Activated naive CD8-positive, alpha-beta T cell treated with anti-CD3 and anti-CD28 coated beads, Interleukin-2, amount 50 U/mL, for 24 hours (primary cell): ENCODE measurements around the gene CDH13.

Experiments
- ATAC-seq: fragments of 150-1000 bp; cut with Tn5 transposase; one replicate; pipeline ENCODE4 v1.10.0; 2021
- DNase-seq: peaks from one replicate; pipeline ENCODE4 v3.0.0; 2021
- H3K27ac Mint-ChIP-seq: one replicate; pipeline ENCODE4 v1.8.0; 2021; ENCODE audit warnings: mild to moderate bottlenecking, mixed read lengths
- H3K27me3 Mint-ChIP-seq: one replicate; pipeline ENCODE4 v1.8.0; 2021; ENCODE audit warnings: mixed read lengths
- H3K36me3 Mint-ChIP-seq: one replicate; pipeline ENCODE4 v1.8.0; 2021; ENCODE audit warnings: low read depth, mixed read lengths
- H3K4me1 Mint-ChIP-seq: one replicate; pipeline ENCODE4 v1.8.0; 2021; ENCODE audit warnings: mixed read lengths
- H3K4me3 Mint-ChIP-seq: one replicate; pipeline ENCODE4 v1.8.0; 2021; ENCODE audit warnings: mild to moderate bottlenecking, moderate library complexity, mixed read lengths
- H3K9me3 Mint-ChIP-seq: one replicate; pipeline ENCODE4 v1.8.0; 2021; ENCODE audit warnings: mixed read lengths

Gene CDH13

DNA sequence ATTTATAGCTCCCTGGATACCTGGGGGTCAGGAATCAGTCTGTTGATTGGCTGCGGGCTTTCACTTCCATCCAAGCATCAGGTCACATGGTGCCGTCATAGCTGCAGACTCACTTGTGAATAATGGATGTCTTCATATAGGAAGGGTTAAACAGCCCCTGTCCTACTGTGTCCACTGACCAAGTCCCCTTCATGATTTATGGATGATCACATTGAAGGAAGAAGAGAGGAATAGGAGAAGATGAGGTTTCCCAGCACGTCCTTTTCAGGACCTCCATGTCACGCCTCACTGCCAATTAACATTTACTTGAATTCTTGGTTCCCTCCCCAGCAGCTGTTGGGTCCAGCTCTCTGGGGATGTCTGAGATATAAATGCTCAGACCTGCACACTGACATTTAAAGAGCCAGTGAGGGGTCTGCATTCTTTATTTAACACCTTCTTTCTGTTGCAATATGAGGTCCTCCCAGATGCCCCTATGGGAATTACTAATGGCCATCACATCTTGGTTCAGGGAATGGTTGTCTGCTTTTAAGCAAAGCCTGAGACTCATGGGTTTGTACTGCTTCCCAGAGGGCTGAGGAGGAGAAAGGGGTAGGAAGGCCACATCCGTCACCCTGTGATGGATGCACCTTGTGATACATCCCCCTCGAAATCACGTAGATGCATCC lies 950.4 kb downstream of the CDH13 start:
- DNase-seq (no peak), ATAC-seq (no peak)
- Mint-ChIP-seq H3K4me1 (no peaks in the 10 kb centered on the region), H3K9me3 (peaks cover 4% of the 10 kb centered on the region), H3K36me3 (no peaks in the 10 kb centered on the region), H3K27ac (no peak overlapping the region), H3K27me3 (no peaks in the 10 kb centered on the region), H3K4me3 (no peak overlapping the region)

DNA sequence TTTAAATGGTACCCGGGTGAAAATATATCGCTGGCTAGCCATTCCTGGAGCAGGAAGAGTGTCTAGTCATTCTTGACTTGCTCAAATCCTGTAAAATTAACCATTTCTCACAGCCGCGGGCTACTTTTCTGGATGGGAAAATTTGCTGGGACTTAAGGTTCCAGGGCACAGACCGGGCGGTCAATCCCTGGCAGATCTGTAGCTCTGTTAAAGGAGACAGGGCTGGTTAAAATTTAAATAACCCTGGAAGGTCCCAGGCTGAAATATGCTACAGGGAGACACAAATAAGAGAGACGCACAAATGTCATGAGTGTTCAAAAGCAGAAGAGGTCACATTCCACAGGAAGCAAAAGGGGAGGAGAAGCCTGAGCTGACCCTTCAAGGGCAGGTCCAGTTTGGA lies 951.4 kb downstream of the CDH13 start:
- H3K4me1 Mint-ChIP-seq: no peaks in the 10 kb centered on the region
- no peak overlapping the region for H3K4me3 Mint-ChIP-seq
- no peak for DNase-seq
- H3K36me3 Mint-ChIP-seq: no peaks in the 10 kb centered on the region
- no peak for ATAC-seq
- H3K27ac Mint-ChIP-seq: no peak overlapping the region
- H3K9me3 Mint-ChIP-seq: peaks cover 4% of the 10 kb centered on the region
- no peaks in the 10 kb centered on the region for H3K27me3 Mint-ChIP-seq

DNA sequence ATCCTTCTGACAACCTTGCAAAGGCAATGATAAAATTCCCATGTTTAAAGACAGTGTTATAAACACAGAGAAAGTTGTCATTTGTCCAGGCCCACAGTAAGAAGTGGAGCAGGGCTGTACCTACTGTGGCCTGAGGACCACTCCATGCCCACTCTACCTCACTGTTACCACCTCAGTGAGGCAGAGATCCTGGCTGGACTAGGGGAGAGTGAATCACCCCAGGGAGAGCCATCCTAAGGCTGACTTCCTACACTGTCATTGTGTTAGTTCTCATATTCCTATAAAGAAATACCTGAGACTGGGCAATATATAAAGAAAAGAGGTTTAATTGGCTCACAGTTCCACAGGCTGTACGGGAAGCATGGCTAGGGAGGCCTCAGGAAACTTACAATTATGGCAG lies 952.3 kb downstream of the CDH13 start:
- ATAC-seq: no peak
- no peak overlapping the region for H3K4me3 Mint-ChIP-seq
- no peaks in the 10 kb centered on the region for H3K27me3 Mint-ChIP-seq
- no peak for DNase-seq
- H3K27ac Mint-ChIP-seq: no peak overlapping the region
- H3K4me1 Mint-ChIP-seq: no peaks in the 10 kb centered on the region
- H3K9me3 Mint-ChIP-seq: peaks cover 4% of the 10 kb centered on the region
- no peaks in the 10 kb centered on the region for H3K36me3 Mint-ChIP-seq

DNA sequence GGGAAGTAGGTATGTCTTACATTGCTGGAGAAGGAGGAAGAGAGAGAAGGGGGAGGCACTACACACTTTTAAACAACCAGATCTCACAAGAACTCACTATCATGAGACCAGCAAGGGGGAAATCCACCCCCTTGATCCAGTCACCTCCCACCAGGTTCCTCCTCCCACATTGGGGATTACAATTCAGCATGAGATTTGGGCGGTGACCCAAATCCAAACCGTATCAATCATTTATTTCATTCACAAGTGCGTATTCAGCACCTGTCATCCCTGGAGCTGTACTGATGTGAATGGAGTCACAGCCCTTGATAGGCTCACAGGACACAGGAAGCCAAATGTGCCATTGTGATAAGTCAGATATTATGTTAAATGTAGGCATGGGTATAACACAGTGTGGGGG lies 952.7 kb downstream of the CDH13 start:
- Mint-ChIP-seq H3K36me3 (no peaks in the 10 kb centered on the region), H3K27ac (no peak overlapping the region), H3K4me3 (no peak overlapping the region), H3K9me3 (peaks cover 4% of the 10 kb centered on the region), H3K4me1 (no peaks in the 10 kb centered on the region), H3K27me3 (no peaks in the 10 kb centered on the region)
- DNase-seq (no peak), ATAC-seq (no peak)

DNA sequence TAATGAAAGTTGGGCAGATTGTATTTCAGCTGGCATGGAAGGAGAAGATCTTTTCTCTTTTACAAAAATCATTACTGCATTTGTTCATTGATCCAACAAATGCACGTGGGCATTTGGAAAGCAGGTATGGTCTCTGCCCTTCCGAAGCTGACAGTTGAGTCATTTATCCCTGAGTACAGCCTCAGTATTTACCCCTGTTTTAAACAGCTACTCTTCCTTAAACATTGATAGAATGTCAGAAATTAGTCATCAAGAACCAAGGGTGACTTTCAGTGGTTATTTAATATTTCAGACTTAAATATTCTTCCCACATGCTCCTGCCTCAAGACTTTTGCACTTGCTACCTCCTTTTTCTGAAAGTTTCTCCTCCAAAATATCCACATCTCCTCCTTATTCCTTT lies 954.3 kb downstream of the CDH13 start:
- no peak for DNase-seq
- no peaks in the 10 kb centered on the region for H3K27me3 Mint-ChIP-seq
- no peak overlapping the region for H3K27ac Mint-ChIP-seq
- no peaks in the 10 kb centered on the region for H3K4me1 Mint-ChIP-seq
- ATAC-seq: no peak
- no peak overlapping the region for H3K4me3 Mint-ChIP-seq
- peaks cover 1% of the 10 kb centered on the region for H3K9me3 Mint-ChIP-seq
- H3K36me3 Mint-ChIP-seq: no peaks in the 10 kb centered on the region

DNA sequence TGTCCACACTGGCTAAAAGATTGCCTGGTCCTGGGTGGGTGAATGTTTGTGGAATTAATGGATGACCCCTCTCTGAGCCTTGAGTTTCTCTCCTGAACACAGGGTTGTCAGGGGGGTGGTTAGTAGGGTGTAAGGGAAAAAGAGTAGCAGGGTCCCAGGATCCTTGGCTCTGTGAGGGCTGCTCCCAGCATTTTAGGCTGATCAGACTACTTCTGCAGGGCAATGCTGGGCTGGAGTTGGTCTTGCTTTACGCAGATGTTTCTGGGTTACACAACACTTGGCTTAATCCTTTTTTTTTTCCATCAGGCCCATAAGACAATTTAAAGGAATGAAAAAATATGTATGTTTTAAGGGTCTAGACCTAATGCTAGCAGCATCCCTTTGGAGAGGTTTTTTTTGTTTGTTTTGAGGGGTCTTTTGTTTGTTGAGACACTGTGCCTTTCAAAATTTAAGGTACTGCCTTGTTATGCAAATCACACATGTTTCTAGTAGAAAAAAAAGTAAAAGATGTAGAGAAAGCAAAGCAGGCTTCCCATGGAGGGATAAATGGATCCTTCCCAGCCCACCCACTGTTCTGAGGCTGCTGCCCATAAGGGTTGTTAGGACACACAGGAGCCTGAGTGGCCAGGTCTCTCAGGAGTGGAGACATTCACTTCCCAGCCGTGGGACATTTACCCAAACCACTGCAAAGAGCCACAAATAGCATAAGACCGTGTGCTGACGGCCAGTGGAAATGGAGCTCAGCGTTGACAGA lies 955.4 kb downstream of the CDH13 start:
- Mint-ChIP-seq H3K4me1 (no peaks in the 10 kb centered on the region), H3K27me3 (no peaks in the 10 kb centered on the region), H3K36me3 (no peaks in the 10 kb centered on the region), H3K27ac (no peak overlapping the region), H3K9me3 (no peaks in the 10 kb centered on the region), H3K4me3 (no peak overlapping the region)
- no peak for ATAC-seq
- DNase-seq: no peak

DNA sequence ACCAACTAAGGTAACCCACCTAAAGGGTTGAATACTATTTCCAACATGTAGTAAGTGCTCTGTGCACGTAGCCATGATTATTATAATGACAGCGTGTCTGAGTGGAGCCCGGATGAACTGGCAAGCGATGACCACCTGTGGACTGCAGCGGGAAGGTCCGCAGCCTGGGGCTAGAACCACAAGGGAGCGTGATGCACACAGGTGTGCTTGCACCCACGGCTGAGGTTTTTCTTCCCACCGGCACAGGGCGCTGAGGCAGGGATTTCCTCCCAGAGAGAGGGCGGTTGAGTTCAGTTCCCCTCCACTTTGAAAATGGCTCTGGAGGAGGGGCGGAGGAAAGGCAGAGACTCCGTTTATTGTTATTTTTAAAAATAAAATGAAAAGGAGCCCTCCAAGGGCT lies 959.3 kb downstream of the CDH13 start:
- ATAC-seq (no peak), DNase-seq (no peak)
- Mint-ChIP-seq H3K4me1 (no peaks in the 10 kb centered on the region), H3K27me3 (no peaks in the 10 kb centered on the region), H3K36me3 (no peaks in the 10 kb centered on the region), H3K4me3 (no peak overlapping the region), H3K27ac (no peak overlapping the region), H3K9me3 (no peaks in the 10 kb centered on the region)

DNA sequence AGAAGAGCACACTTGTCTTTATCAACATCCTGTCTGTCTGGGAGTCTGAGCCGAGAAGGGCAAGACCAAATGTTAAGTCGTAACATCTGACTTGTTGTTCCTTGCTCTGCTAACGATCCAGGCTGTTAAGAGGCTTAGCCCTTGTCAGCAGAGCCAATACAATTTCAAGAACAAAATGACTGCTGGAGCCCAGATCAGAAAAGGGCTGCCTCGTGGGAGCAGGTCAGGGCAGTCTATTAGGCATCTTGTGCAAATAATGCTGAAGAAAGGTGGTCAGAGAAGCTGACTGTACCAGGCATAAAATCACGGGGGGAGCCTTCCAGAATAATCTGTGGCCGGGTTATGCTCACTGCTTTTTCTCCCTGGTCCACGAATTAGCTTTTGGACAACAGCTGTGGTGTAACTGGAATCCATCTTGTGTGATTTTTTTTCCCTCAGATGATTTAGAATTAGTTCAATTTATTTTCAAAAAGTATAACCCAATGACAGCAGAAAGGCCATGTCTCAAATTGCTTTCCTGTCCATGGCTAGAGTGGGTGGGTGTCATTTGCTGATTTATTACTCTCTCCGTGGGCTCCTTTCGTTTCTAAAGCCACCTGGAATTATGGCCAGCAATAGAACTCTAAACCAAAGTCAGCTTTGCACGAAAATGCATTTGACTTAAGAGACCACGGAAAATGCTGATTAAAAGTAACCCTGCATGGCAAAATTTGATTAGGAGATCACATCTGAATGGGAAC lies 959.9 kb downstream of the CDH13 start:
- Mint-ChIP-seq H3K36me3 (no peaks in the 10 kb centered on the region), H3K4me1 (no peaks in the 10 kb centered on the region), H3K27me3 (no peaks in the 10 kb centered on the region), H3K9me3 (no peaks in the 10 kb centered on the region), H3K27ac (no peak overlapping the region), H3K4me3 (no peak overlapping the region)
- ATAC-seq: no peak
- DNase-seq: no peak

DNA sequence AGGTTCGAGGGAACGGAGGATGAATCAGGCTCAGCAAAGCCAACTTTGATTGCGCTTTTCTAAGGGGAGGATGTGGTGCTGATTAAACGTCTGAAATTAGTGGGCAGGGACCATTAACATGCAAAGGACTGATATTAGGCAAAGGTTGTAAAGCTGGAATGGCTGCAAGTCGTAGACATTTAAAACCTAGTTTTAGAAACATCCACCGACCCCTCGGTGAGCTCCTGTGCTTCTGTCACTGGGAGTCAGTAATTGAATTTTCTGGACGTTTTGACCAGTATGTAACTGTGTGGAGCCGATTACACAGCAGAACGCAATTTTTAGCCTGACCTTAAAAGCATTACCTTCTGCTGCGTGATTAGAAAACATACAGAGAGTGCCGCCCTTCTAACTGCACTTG lies 960.4 kb downstream of the CDH13 start:
- Mint-ChIP-seq H3K4me3 (no peak overlapping the region), H3K36me3 (no peaks in the 10 kb centered on the region), H3K9me3 (no peaks in the 10 kb centered on the region), H3K27me3 (no peaks in the 10 kb centered on the region), H3K27ac (no peak overlapping the region), H3K4me1 (no peaks in the 10 kb centered on the region)
- ATAC-seq (no peak), DNase-seq (no peak)

DNA sequence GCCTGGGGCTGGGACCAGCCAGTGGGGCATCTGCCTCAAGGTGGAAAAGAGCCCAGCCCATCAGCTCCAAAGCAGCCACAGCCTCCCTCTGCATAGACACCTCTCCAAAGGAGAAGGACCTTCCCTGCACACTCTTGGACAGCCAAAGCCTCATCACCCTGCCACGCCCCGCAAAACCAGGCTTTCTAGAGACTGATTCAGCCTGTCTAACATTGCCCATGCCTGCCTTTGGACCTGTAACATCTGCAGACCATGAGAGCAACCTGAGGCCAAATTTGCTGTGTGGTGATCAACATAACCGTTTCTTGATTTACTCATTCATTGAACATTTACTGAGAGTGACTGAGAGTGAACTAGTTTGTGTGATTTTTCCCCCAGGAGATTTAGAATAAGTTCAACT lies 961.3 kb downstream of the CDH13 start:
- ATAC-seq: no peak
- Mint-ChIP-seq H3K9me3 (no peaks in the 10 kb centered on the region), H3K36me3 (no peaks in the 10 kb centered on the region), H3K4me3 (no peak overlapping the region), H3K4me1 (no peaks in the 10 kb centered on the region), H3K27ac (no peak overlapping the region), H3K27me3 (no peaks in the 10 kb centered on the region)
- DNase-seq: no peak

DNA sequence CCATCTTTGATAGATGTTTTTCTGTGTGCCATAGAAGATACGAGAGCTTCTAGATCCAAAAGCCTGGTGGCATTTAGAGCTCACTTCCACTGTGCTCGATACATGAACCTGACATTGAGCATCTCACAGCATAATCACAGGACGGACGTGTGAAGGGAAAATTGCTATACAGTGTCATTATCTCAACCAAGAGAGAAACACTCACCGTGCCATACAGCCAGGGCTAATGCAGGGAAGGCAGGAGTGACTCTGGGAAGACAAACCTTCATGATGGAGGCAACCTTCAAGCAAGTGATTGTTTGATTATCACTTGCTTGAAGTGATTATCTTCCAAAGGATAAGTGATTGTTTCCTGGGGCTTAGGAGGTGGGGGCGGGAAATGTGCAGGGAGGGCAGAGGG lies 962.8 kb downstream of the CDH13 start:
- Mint-ChIP-seq H3K27me3 (no peaks in the 10 kb centered on the region), H3K36me3 (no peaks in the 10 kb centered on the region), H3K4me3 (no peak overlapping the region), H3K9me3 (no peaks in the 10 kb centered on the region), H3K4me1 (no peaks in the 10 kb centered on the region), H3K27ac (no peak overlapping the region)
- no peak for DNase-seq
- ATAC-seq: no peak

DNA sequence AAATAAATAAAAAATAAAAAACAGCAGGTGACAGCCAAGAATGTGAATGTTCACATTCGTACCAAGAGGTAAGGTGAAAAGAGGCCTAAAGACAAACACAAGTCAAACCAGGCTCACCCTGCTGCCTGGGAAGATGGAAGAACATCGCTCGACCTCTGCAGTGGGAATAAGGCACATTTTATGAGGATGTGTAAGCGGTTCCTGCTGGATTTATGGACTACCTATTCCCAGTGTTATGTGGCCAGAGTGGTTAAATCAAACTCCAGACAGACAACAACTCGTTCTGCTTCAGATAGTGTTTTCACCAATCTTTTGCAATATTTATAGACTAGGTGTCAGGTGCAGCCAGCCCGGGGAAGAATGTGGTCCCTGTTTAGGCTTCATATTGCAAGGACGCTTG lies 966.0 kb downstream of the CDH13 start:
- Mint-ChIP-seq H3K27me3 (no peaks in the 10 kb centered on the region), H3K4me1 (no peaks in the 10 kb centered on the region), H3K4me3 (no peak overlapping the region), H3K9me3 (no peaks in the 10 kb centered on the region), H3K36me3 (no peaks in the 10 kb centered on the region), H3K27ac (no peak overlapping the region)
- DNase-seq (no peak), ATAC-seq (no peak)

DNA sequence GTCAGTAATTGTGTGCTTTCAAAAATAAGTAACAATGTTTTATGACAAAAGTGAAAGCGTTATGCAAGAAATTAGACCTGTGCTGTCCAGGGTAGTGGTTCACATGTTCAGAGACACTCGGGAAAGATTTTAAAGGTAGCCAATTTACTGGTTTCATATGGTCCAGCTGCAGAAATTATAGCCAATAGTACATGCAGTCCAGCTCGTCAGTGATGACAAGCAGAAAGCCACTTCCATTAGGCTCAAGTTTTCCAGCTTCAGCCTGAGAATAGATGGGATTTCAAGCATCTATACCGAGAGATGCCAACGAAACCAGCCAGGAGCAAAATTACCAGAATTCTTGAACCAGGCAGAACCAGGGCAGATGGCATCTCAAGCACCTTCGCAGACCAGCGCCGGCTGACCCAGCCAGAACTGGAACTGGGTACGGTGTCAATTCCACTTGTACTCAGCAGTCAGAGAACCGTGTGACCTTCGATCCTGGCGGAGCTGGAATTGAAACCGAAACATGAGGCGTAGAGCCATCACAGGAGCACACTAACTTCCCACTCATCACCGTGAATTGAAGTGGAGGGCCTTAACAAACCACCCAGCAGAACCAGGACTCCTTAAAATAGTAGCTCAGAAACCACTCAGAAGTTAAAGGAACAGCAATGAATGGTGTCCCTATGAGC lies 973.2 kb downstream of the CDH13 start:
- no peak for ATAC-seq
- Mint-ChIP-seq H3K9me3 (no peaks in the 10 kb centered on the region), H3K4me1 (no peaks in the 10 kb centered on the region), H3K27ac (no peak overlapping the region), H3K4me3 (no peak overlapping the region), H3K36me3 (no peaks in the 10 kb centered on the region), H3K27me3 (no peaks in the 10 kb centered on the region)
- DNase-seq: no peak

DNA sequence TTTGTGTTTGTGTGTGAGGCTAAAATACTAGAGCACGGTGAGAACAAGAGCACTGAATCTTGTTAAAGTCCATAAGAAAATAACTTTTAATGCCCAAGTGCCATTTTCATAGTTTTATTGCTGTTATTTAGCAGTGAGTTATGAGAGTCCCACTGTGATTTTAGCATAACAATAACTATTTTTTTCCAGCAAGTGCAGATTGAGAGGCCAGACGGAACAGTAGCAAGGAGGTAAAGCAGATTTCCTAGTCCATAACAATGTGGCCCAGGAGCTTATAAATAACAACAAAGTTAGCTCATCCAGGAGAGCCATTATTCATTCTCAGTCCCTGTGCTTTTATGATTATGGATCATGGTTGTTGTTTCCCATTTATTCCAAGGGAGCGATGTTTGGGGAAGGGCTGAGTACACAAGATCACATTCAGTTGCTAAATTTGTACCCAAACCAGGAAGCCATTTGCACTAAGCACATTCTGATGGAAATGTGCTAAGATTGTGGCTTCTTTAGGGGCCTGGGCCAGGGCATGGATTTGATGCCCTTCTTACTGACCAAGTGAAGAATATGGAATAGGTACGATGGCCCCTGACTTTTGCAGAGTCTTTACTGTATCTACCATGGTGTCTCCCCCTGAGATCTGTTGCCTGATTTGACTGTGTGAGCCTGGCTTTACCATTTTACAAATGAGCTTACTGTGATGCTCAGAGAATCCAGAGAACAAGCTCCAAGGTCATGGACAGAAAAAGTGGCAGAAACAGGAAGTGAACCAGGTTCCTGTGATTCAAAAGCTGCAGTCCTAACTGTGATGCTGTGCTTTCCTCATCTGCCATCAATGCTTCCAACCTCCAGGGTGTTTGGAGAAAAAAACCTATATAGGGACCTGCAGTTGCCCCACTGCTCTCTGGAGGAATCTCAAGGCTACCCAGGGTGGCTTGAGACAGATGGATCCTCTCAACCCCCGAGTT lies 976.3 kb downstream of the CDH13 start:
- no peaks in the 10 kb centered on the region for H3K4me1 Mint-ChIP-seq
- ATAC-seq: no peak
- H3K27ac Mint-ChIP-seq: no peak overlapping the region

More for the DNA sequence above, 976.3 kb downstream of the CDH13 start:
- Mint-ChIP-seq H3K9me3 (no peaks in the 10 kb centered on the region), H3K27me3 (no peaks in the 10 kb centered on the region), H3K36me3 (no peaks in the 10 kb centered on the region), H3K4me3 (no peak overlapping the region)
- DNase-seq: no peak
